Mesendoderm (in vitro differentiated cells): ENCODE measurements around the gene PRSS1.

Experiments
- DNase-seq: peaks from one replicate; pipeline ENCODE4 v3.0.0; 2013
- H2AK5ac ChIP-seq: 2 replicates; pipeline ENCODE4 v1.6.1; 2013; ENCODE audit warnings: low read length, inconsistent platforms
- H2BK120ac ChIP-seq: 2 replicates; pipeline ENCODE4 v1.6.1; 2013; ENCODE audit warnings: low read depth, mild to moderate bottlenecking, low read length, moderate library complexity, mixed read lengths
- H2BK15ac ChIP-seq: replicated peaks from 2 replicates; pipeline ENCODE4 v1.6.1; 2013; ENCODE audit warnings: low read depth, mild to moderate bottlenecking, moderate library complexity
- H2BK5ac ChIP-seq: 2 replicates; pipeline ENCODE4 v1.6.1; 2013; ENCODE audit warnings: low read length, inconsistent platforms
- H3K18ac ChIP-seq: 2 replicates; pipeline ENCODE4 v1.6.1; 2013; ENCODE audit warnings: mild to moderate bottlenecking, low read length, mixed read lengths
- H3K23ac ChIP-seq: one replicate; pipeline ENCODE4 v1.6.1; 2013; ENCODE audit warnings: low read length
- H3K27ac ChIP-seq: 2 replicates; pipeline ENCODE4 v1.5.1; 2013; ENCODE audit warnings: low read depth, mild to moderate bottlenecking, inconsistent platforms, low read length, moderate library complexity
- H3K27me3 ChIP-seq: 2 replicates; pipeline ENCODE4 v1.6.1; 2013; ENCODE audit warnings: low read length, control low read depth, mild to moderate bottlenecking, inconsistent platforms; ENCODE audit not compliant: insufficient read depth, poor library complexity
- H3K36me3 ChIP-seq: 2 replicates; pipeline ENCODE4 v1.6.1; 2013; ENCODE audit warnings: low read length, inconsistent platforms; ENCODE audit not compliant: control insufficient read depth, insufficient read depth
- H3K4ac ChIP-seq: one replicate; pipeline ENCODE4 v1.6.1; 2013; ENCODE audit warnings: low read depth, mild to moderate bottlenecking, low read length, moderate library complexity
- H3K4me1 ChIP-seq: 2 replicates; pipeline ENCODE4 v1.6.1; 2013; ENCODE audit warnings: low read depth, low read length, inconsistent platforms; ENCODE audit not compliant: control insufficient read depth
- H3K4me2 ChIP-seq: 2 replicates; pipeline ENCODE4 v1.6.1; 2013; ENCODE audit warnings: low read length
- H3K4me3 ChIP-seq: 2 replicates; pipeline ENCODE4 v1.5.1; 2013; ENCODE audit warnings: mild to moderate bottlenecking, low read length
- H3K56ac ChIP-seq: one replicate; pipeline ENCODE4 v1.6.1; 2013; ENCODE audit warnings: low read length
- H3K79me1 ChIP-seq: 2 replicates; pipeline ENCODE4 v1.6.1; 2013; ENCODE audit warnings: low read length, inconsistent platforms
- H3K79me2 ChIP-seq: 2 replicates; pipeline ENCODE4 v1.6.1; 2013; ENCODE audit warnings: mild to moderate bottlenecking, low read length; ENCODE audit not compliant: control insufficient read depth, insufficient read depth
- H3K9ac ChIP-seq: 2 replicates; pipeline ENCODE4 v1.6.1; 2013; ENCODE audit warnings: low read length, inconsistent platforms
- H4K5ac ChIP-seq: one replicate; pipeline ENCODE4 v1.6.1; 2013; ENCODE audit warnings: low read length
- H4K8ac ChIP-seq: one replicate; pipeline ENCODE4 v1.6.1; 2013; ENCODE audit warnings: low read depth, mild to moderate bottlenecking, control low read depth, low read length, moderate library complexity
- WGBS: extraction: QIAGEN DNeasy Blood & Tissue Kit; methylation state at CpG from one replicate; pipeline ENCODE4 v1.1.7; 2013; ENCODE audit warnings: low lambda C conversion rate, missing lambda C conversion rate; ENCODE audit not compliant: insufficient coverage; ENCODE audit errors: extremely low coverage; 5-methylcytosine and 5-hydroxymethylcytosine counted together

Gene PRSS1

DNA sequence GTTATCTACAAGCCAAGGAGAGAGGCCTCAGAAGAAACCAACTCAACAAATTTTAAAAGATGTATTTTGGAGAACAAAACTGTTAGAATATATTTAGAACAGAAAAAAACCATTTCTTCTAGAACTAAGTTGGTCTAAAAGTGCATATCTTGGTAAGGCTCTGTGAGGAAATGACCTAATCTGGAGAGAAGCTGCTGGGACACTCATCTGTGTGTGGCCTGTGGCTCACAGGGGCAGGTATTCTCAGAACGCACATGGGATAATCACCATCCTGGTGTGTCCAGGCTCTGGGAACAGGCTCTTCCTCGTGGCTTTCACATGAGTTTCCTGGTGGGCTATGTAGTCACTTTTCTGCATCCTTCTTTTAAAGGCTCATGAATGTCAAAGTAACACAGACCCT is 38.1 kb upstream of the PRSS1 start:
- no peak overlapping the region for H3K23ac ChIP-seq
- WGBS: no CpG with 5 or more reads among the region's 2 CpGs
- no peak overlapping the region for H3K27ac ChIP-seq
- H4K8ac ChIP-seq: no peak overlapping the region
- H3K4me2 ChIP-seq: no peak overlapping the region
- no peaks in the 10 kb centered on the region for H3K79me2 ChIP-seq
- H3K4me3 ChIP-seq: no peak overlapping the region
- H3K9ac ChIP-seq: no peak overlapping the region
- no peak overlapping the region for H3K56ac ChIP-seq
- H2AK5ac ChIP-seq: no peak overlapping the region
- no peaks in the 10 kb centered on the region for H3K4me1 ChIP-seq
- H3K27me3 ChIP-seq: no peaks in the 10 kb centered on the region
- no peaks in the 10 kb centered on the region for H3K36me3 ChIP-seq
- no peak overlapping the region for H4K5ac ChIP-seq
- H3K4ac ChIP-seq: no peak overlapping the region
- H2BK5ac ChIP-seq: no peak overlapping the region
- no peak overlapping the region for H2BK120ac ChIP-seq
- no peak overlapping the region for H3K18ac ChIP-seq
- no peak overlapping the region for H2BK15ac ChIP-seq
- peak; percentile 16 for DNase-seq
- no peaks in the 10 kb centered on the region for H3K79me1 ChIP-seq

DNA sequence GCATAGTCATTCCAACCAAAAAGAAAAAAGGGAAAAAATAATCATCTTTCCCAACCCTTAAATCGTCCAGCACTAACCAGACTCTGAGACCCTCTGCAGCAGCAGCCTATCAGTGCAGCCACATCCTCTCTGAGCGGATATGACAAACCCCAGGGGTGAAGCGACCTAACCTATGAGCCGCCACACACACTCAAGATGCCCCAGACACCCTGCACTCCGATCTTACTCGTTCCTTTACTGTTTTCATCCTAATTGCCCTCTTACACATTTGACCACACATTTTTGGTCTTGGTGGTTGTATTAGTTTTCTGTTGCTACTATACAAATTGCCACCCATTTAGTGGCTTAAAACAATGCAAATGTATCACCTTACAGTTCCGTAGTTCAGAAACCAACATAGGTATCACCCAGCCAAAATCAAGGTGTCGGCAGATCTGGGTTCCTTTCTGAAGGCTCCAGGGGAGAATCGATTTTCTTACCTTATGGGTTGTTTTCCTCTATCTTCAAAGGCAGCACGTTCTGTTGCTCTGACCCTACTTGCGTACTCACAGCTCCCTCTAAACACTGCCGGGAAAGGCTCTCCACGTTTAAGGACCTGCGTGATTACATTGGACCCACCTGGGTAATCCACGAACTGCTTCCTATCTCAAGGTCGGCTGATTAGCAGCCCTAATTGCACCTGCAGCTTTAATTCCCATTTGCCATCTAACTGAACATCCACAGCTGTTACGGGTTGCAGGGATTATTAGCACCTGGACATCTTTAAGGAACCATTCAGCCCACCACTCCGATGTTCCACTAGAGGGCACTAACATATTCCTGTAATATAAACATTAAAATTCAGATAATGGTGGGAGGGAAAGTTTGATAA is 37.3 kb upstream of the PRSS1 start:
- Histone ChIP-seq H3K36me3 (no peaks in the 10 kb centered on the region), H3K27me3 (no peaks in the 10 kb centered on the region), H2BK5ac (no peak overlapping the region), H3K18ac (no peak overlapping the region), H3K9ac (no peak overlapping the region), H3K4me3 (no peak overlapping the region), H3K79me1 (no peaks in the 10 kb centered on the region), H3K23ac (no peak overlapping the region), H3K27ac (no peak overlapping the region), H4K8ac (no peak overlapping the region), H3K56ac (no peak overlapping the region), H2BK120ac (no peak overlapping the region), H3K4me1 (no peaks in the 10 kb centered on the region), H3K4me2 (no peak overlapping the region), H4K5ac (no peak overlapping the region), H3K79me2 (no peaks in the 10 kb centered on the region), H2AK5ac (no peak overlapping the region), H3K4ac (peak overlapping the region; percentile 41), H2BK15ac (no peak overlapping the region)
- WGBS: no CpG with 5 or more reads among the region's 18 CpGs
- DNase-seq: peak; percentile 38

DNA sequence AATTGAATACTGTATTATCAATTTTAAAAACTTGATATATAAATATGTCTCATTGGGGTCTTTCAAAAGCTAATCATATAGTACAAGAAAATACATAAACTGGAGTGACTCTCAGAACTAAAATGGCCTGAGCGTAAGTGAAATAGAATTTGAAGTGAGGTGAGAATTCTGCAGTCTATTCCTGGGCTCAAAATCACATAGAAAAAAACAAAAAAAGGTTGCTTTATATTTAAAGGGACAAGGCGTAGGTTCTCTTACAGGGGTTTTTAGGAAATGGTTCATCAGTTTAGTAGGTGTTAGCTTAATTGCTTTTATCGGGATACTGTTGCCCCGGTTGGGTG is 36.7 kb upstream of the PRSS1 start:
- Histone ChIP-seq H3K4ac (no peak overlapping the region), H3K79me1 (no peaks in the 10 kb centered on the region), H2AK5ac (no peak overlapping the region), H4K5ac (no peak overlapping the region), H3K56ac (no peak overlapping the region), H3K4me1 (no peaks in the 10 kb centered on the region), H2BK15ac (no peak overlapping the region), H3K23ac (no peak overlapping the region), H3K18ac (no peak overlapping the region), H3K4me2 (no peak overlapping the region), H3K9ac (no peak overlapping the region), H4K8ac (no peak overlapping the region), H3K4me3 (no peak overlapping the region), H3K79me2 (no peaks in the 10 kb centered on the region), H2BK120ac (no peak overlapping the region), H3K27ac (no peak overlapping the region), H3K36me3 (no peaks in the 10 kb centered on the region), H3K27me3 (no peaks in the 10 kb centered on the region), H2BK5ac (no peak overlapping the region)
- no peak for DNase-seq
- no CpG with 5 or more reads among the region's 4 CpGs for WGBS

DNA sequence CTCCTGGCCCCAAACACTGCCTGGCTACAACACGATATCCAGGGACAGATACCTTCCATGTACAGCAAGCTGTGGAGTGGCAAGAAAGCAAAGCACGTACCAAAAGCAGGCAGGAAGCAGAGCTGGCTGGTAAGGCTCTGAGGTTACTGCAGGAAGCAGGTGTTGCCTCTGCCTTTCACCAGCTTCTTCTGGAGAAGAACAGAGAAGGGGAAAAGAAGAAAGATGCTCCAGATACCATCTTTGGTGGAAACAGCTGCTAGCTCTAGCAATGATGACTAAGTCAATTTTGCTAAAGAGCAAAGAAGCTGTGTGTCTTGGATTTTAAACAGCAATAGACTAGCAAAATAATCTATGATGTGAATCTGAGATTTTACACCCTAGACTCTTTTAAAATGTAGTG is 34.9 kb upstream of the PRSS1 start:
- no peak overlapping the region for H3K56ac ChIP-seq
- H3K79me1 ChIP-seq: no peaks in the 10 kb centered on the region
- no peaks in the 10 kb centered on the region for H3K4me1 ChIP-seq
- DNase-seq: no peak
- no peak overlapping the region for H2BK120ac ChIP-seq
- H3K4me2 ChIP-seq: no peak overlapping the region
- H3K23ac ChIP-seq: no peak overlapping the region
- H3K18ac ChIP-seq: no peak overlapping the region
- no peak overlapping the region for H3K27ac ChIP-seq
- H4K8ac ChIP-seq: no peak overlapping the region
- no peaks in the 10 kb centered on the region for H3K27me3 ChIP-seq
- H3K4me3 ChIP-seq: no peak overlapping the region
- H2BK5ac ChIP-seq: no peak overlapping the region
- no peak overlapping the region for H2AK5ac ChIP-seq
- no peak overlapping the region for H3K9ac ChIP-seq
- WGBS: no CpG with 5 or more reads among the region's 2 CpGs
- no peaks in the 10 kb centered on the region for H3K36me3 ChIP-seq
- no peak overlapping the region for H4K5ac ChIP-seq
- no peak overlapping the region for H2BK15ac ChIP-seq
- no peak overlapping the region for H3K4ac ChIP-seq
- H3K79me2 ChIP-seq: no peaks in the 10 kb centered on the region

DNA sequence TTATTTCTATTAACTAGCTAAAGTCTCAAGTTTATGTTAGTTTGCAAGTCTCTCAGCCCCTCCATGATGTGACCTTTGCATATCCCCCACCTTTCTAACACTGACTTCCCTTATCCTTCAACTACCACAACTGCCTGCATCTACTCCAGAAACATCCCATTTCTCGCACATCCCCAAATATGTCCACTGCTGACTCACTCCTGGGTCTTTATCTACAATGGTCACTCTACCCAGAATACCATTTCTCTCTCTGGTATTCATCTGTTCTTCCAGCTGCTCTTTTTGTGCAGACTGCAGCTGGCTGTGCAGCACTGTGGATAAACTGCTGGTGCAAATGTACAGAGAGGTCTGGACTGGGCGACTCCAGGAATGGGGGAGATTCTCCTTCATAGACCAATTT is 32.7 kb upstream of the PRSS1 start:
- H2BK5ac ChIP-seq: no peak overlapping the region
- H4K5ac ChIP-seq: no peak overlapping the region
- no peak overlapping the region for H3K4ac ChIP-seq
- H3K18ac ChIP-seq: no peak overlapping the region
- no peak overlapping the region for H2BK15ac ChIP-seq
- no peak overlapping the region for H2AK5ac ChIP-seq
- H3K23ac ChIP-seq: no peak overlapping the region
- H3K27ac ChIP-seq: no peak overlapping the region
- H3K4me1 ChIP-seq: no peaks in the 10 kb centered on the region
- H3K56ac ChIP-seq: no peak overlapping the region
- no peak overlapping the region for H4K8ac ChIP-seq
- no peaks in the 10 kb centered on the region for H3K79me1 ChIP-seq
- H3K27me3 ChIP-seq: no peaks in the 10 kb centered on the region
- no peak overlapping the region for H2BK120ac ChIP-seq
- no peak overlapping the region for H3K9ac ChIP-seq
- H3K36me3 ChIP-seq: no peaks in the 10 kb centered on the region
- no peak for DNase-seq
- no peak overlapping the region for H3K4me3 ChIP-seq
- H3K79me2 ChIP-seq: no peaks in the 10 kb centered on the region
- WGBS: no CpG with 5 or more reads among the region's 2 CpGs
- no peak overlapping the region for H3K4me2 ChIP-seq

DNA sequence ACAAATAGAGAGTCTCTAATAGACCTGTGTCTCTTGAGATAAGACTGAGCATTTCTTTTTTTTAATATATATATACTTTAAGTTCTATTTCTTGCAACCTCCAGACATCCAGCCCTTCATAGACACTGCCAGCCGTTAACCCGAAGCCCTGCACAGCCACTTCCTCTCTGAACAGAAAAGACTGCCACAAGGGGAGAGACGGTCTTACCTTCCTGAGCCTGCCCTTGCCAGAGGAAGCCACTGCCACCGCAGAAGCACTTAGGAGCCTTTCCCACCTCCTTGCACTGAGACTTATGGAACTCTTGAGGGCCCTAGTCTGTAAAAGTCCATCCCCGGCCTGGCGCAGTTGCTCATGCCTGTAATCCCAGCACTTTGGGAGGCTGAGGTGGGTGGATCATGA is 31.8 kb upstream of the PRSS1 start:
- WGBS: no CpG with 5 or more reads among the region's 6 CpGs

More for the DNA sequence above, 31.8 kb upstream of the PRSS1 start:
- Histone ChIP-seq H4K8ac (no peak overlapping the region), H3K4ac (no peak overlapping the region), H2BK15ac (no peak overlapping the region), H3K79me2 (no peaks in the 10 kb centered on the region), H3K79me1 (no peaks in the 10 kb centered on the region), H2BK5ac (no peak overlapping the region), H3K9ac (no peak overlapping the region), H3K36me3 (no peaks in the 10 kb centered on the region), H3K56ac (no peak overlapping the region), H3K27me3 (no peaks in the 10 kb centered on the region), H3K27ac (no peak overlapping the region), H3K4me1 (no peaks in the 10 kb centered on the region), H2BK120ac (no peak overlapping the region), H4K5ac (no peak overlapping the region), H2AK5ac (no peak overlapping the region), H3K18ac (no peak overlapping the region), H3K4me2 (no peak overlapping the region), H3K23ac (no peak overlapping the region), H3K4me3 (no peak overlapping the region)
- DNase-seq: no peak
